NCI-H1694 treated with DMSO at 0.1 percent for 48 hours (cell line): ENCODE data around the gene MAN1A1.

Source experiments
- DNase-seq: peaks from one replicate; lab custom pipeline; 2025; lab: John Stamatoyannopoulos, UW

Gene MAN1A1

DNA sequence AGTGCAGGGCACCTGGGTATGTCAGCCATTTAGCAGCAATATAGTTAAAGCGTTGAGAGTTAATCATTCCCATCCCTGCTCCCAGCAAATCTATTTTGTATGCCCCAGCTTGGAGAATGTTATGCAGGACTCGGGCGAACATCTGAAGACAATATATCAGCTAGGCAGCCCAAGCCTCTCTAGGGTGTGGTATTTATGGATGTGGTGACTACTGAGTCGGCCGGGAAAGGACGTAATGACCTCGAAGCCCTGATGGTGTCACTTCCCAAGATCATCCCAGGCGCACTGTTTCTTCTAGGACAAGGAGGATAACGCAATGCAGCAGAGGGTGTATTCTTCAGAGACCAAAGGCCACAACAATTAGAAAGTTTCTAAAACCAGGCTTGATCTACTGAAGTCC lies 207.5 kb downstream of the MAN1A1 start:
- no peak for DNase-seq

DNA sequence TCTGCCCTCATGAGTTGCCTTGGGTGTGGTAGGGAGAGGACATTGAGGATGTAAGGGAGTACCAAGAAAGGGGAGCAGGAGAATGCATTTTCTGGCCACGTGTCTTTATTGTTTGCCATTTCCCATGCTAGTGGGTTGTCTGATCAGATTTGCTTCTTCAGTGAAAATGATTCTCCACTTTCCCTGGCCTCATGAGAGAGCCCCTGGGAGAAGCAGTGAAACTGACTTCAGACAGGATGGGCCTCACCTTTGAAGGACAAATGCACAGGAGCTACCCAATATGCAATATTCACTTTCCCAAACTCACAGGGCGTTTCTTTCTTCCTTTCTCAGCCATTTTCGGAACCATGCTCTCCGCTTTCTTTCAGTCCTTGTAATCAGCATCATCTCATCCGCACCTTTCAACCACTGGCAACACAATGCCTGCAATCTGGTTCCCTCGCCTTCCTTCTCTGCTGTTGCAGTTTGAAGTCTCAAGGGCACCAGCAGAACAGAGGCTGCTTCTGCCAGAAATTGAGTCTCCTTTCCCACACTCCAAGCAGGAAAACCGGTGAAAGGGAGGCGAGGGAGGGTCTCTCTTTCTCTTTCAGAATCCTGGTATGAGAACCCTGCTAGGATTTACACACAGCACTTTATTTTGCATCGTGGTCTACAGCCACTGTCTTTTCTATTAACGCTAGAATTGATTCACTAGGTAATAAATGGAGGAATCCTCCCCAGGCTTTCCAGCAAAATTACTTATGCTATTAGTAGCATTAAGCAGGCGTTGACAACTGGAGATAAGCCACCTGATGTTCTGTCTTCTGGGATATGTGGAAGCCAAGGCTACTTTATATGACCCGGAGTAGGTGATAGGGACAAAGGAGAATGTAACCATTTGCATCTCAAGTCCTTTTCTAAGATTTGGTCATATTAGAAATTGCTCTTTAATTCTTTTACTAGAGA lies 209.1 kb downstream of the MAN1A1 start:
- DNase-seq = no peak

DNA sequence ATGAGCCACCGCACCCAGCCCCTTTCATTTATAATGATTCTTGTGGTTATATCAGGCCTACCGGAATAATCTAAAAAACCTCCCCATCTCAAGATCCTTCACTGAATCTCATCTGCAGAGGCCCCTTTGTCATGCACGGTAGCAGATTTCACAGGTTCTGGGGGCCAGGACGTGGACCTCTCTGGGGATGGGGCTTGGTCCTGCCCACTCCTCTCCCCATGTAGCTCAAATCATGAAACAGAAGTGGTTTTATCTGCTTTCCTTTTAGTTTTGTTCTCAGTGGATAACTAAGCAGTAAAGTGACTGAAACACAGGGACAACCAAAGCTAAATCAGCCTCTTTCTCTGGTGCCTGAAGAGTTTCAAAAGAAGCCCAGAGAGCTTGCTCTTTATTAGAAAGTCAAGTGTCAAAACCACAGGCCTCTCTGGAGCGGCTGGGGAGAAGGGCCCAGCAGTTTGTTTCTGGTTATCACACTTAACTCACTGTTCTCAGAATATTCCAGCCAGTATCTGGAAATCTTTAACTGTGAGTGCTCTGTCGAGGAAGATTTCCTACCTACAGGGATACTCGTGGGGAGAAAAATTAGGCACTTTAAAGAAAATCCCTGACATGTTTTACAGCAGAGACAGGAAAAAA lies 210.5 kb downstream of the MAN1A1 start:
- DNase-seq = no peak

DNA sequence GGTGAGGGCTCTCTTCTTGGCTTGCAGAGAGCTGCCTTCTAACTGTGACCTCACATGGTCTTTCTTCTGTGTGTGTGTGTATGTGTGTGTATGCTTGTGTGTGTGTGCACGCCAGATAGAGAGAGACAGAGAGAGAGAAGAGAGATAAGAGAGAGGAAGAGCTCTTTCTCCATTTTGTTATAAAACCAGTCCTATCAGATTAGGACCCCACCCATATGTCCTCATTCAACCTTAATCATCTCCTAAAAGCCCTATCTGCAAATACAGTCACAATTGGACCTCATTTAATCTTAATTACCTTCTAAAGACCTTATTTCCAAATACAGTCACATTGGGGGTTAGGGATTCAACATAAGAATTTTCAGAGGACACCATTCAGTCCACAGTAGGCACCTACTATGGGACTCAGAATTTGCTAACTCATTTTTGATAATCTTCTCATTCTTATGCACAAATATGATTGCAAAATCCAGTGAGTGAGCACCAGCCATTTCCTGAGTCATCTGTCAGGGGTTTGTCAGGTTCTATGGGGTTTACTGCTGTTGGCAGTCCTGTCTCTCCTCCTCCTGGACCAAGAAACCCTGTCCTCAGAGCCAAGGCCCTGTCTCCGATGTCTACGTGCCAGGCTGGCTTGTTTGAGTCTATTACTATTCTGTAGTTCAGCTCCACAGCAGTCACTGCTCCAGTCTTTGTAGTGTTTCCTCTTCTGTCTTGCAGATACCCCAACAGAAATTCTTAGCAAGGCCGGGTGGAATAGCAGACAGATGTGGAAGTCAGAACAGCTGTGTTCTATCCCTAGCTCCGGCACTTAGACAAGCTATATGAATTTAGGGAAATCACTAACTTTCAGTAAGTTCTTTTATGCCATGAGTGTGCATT lies 212.1 kb downstream of the MAN1A1 start:
- no peak for DNase-seq

DNA sequence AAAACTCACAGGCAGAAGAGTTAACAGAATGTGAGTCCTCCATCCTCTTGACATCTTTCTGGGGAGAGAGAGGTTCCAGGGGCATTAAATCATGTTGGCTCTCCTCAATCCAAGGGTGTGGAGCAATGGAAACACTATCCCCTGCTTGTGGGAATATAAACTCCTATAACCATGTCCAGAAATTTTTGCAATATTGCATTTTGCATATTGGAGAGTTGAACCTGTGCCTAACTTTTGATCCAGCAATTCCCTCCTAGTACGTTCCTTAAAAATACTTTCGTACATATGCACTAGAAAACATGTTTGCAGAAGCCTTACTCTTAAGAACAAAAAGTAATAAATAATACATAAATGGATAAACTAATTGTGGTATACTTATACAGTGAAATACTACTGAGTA lies 214.8 kb downstream of the MAN1A1 start:
- DNase-seq = no peak

DNA sequence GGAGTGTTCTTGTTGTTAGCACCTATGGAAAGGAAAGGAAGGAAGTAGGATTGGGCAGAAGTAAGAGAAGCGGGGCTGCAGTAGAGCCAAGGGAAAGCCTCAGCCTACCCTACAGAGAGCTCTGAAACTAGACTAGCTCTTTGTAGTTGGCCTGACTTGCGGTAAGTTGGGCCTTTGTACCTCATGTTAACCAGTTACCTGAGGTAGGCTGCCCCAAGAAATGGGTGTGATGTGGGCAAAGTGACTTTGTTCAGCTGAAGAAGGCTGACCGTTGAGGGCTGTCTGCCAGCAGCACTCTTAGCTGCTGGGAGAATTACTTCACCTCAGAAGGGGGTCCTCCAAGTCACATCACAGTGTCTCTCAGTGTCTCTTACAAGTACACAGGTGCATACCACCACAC lies 216.2 kb downstream of the MAN1A1 start:
- DNase-seq = no peak

DNA sequence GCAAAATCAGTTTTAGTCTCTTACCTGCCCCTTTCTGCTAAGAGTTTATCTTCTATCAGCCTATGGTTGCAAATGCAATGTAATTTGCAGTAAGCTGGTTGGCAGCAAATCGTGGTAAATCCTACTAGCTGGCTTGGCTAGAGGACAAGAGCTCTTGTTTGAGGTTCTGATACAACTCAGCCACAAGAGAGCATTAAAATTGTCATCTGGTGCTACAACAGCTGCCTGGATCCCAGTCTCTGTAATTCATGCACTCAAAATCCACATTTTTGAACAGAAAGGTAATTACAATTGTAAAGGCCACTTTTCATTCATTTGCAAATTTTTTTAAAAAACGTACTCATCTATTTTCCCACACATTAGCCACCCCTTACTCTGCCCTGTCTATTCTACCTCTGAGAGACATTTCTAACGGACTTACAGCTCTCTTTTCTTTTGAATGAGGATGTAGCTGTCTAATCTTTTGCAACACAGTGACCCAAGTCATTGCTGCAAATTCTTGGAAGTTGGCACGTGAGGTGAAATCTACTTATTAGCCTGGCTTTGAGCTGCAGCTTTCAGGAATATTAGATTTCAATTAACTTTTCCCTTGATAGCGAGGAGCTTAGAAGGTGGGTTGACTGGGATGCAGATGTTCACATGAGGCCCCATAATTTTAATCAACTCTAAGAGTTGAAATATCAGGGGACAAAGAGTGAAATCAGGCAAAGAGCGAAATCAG lies 217.1 kb downstream of the MAN1A1 start:
- no peak for DNase-seq

DNA sequence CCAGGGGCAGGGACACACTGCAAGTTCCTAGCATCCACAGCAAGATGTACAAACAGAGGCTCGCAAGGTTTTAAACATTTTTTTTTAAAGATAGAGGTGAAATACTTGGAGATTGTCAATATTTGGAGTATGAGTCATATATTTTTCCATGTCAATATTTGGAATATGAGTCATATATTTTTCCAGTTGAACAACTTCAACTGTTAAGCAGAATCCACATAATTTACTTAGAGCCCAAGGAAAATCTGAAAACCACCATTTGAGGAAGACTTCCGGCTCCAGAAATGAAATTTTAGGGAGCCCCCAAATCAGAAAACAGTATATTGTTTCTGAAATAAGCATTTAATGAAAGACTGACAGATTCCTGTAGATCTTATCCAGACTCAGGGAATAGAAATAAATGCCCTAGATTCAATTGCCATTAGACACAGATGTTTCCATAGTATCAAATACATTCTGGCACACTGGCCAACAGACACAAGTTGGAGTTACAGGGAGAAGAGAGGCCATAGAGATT lies 219.5 kb downstream of the MAN1A1 start:
- no peak for DNase-seq

DNA sequence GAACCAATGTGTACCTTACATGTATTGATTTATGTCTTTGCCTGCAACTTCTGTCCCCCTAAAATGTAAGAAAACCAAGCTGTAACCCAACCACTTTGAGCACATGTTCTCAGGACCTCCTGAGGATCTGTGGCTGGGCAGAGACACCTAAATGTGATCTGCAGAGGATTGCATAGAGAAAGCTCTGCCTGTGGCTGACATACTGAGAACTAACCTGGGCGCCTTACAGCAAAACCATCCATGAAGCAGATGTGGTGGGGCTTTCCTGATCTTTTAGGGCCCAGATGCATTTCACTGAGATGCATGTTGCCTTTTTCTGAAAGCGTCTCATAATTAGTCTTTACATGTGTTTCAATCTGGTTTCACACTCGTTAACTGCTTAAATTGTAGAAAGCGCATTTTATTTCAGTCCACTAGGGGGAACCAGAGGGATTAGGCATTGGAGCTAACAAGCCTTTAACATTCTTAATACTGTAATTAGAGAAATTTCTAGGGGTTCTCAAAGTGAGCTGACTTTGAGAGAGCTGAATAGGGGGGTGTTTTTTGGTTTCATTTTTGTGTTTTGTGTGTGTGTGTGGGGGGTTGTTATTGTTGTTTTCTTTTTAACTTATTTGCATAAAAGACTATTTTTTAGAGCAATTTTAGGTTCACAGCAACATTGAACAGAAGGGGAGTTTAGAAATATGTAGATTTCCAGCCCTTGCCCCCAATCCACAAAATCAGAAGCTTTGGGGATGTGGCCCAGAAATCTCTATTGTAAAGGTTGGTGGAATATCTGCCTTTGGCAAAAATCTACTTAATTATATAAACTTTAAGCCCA lies 220.2 kb downstream of the MAN1A1 start:
- peak; percentile 45 for DNase-seq

DNA sequence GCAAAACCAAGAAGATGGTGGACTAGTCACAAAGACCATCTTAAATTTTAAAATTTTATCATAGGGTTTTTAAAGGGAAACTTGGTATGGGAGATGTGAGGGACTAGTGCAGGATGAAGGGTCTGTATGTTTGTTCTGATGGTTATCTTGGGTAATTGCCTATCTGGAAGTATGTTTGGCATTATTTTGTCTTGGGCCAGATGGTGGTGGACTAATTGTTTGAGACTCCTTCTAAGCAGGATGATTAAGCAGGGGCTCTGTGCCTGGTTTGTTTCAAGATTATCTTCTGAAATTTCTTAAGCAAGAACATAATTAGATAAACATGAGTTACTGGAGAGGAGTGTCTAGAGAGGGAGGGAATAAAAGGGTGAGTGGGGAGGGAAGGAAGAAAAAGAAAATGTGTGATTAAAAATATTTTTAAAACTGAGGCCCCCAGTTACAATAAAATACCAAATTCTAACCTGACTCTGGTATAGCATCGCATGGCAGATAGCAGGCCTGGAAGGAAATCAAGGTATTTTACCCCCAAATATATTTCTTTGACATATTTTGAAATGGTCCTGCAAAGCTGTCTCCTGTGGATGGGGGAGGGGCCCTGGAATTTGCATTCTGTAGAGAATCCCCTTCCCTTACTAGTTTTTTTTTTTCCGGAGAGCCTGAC lies 221.2 kb downstream of the MAN1A1 start:
- DNase-seq = no peak

DNA sequence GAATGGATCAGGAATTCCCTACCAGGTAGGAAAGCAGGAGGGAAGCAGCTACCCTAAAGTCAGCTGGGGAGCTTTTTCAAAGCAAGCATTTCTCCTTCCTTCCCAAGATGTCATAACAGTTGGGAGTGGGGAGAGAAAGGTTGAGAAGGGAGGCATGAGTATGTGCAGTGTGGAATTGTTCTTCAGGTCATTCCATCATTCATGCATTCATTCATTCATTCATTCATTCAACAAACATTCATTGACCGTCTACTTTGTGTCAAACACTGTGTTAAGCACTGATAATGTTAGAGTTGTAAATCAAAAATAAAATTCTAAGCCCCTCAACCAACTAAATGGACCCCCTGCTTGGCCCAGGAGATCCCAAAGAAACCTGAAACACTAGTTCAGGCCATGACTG lies 221.9 kb downstream of the MAN1A1 start:
- no peak for DNase-seq
